ENCODE data around the gene DSCAML1.

Gene DSCAML1

DNA sequence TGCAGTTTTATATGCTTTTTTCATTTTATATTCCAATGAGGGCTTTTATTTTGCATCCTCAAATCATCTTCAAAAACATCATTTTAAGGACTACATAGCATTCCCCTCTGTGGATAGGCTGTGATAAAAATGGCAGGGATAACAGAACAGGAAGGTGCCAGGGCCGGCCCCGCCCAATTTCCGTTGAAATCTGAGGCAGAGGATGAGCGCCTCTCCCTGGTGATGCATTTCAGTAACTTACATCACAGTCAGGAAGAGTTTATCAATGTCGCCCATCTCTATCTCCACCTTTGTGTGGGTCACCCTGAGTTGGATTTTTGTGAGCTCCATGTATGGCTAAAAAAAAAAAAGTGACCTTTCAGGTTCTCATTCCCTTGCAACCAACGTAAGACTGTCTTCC is 201.6 kb downstream of the DSCAML1 start:
- Mint-ChIP-seq H3K9me3 (no peaks in the 10 kb centered on the region), H3K36me3 (no peaks in the 10 kb centered on the region), H3K27ac (no peak overlapping the region), H3K27me3 (peaks cover 15% of the 10 kb centered on the region), H3K4me3 (no peak overlapping the region), H3K4me1 (no peaks in the 10 kb centered on the region)

- H3K4me1 Mint-ChIP-seq, result no peaks in the 10 kb centered on the region
- no peak overlapping the region for H3K4me3 Mint-ChIP-seq
- peaks cover 11% of the 10 kb centered on the region for H3K27me3 Mint-ChIP-seq
- no peak overlapping the region for H3K27ac Mint-ChIP-seq
- no peaks in the 10 kb centered on the region for H3K36me3 Mint-ChIP-seq
- no peaks in the 10 kb centered on the region for H3K9me3 Mint-ChIP-seq
Measured at GRCh38 chr11:117594721-117595120, 202.3 kb downstream of the DSCAML1 start.

- H3K36me3 Mint-ChIP-seq, result no peaks in the 10 kb centered on the region
- no peaks in the 10 kb centered on the region for H3K9me3 Mint-ChIP-seq
- no peak overlapping the region for H3K4me3 Mint-ChIP-seq
- no peak overlapping the region for H3K27ac Mint-ChIP-seq
- no peaks in the 10 kb centered on the region for H3K4me1 Mint-ChIP-seq
- H3K27me3 Mint-ChIP-seq, result peaks cover 7% of the 10 kb centered on the region
Measured at GRCh38 chr11:117593065-117593464, 204.0 kb downstream of the DSCAML1 start.

GRCh38 chr11:117591316-117592039 is 205.5 kb downstream of the DSCAML1 start:
- no peaks in the 10 kb centered on the region for H3K9me3 Mint-ChIP-seq
- no peak overlapping the region for H3K4me3 Mint-ChIP-seq
- no peaks in the 10 kb centered on the region for H3K36me3 Mint-ChIP-seq
- H3K4me1 Mint-ChIP-seq, result no peaks in the 10 kb centered on the region
- H3K27me3 Mint-ChIP-seq, result peaks cover 6% of the 10 kb centered on the region
- no peak overlapping the region for H3K27ac Mint-ChIP-seq

GRCh38 chr11:117589063-117589462 is 208.0 kb downstream of the DSCAML1 start:
- Mint-ChIP-seq H3K9me3 (no peaks in the 10 kb centered on the region), H3K36me3 (no peaks in the 10 kb centered on the region), H3K4me1 (no peaks in the 10 kb centered on the region), H3K4me3 (no peak overlapping the region), H3K27ac (no peak overlapping the region), H3K27me3 (peaks cover 1% of the 10 kb centered on the region)

DNA sequence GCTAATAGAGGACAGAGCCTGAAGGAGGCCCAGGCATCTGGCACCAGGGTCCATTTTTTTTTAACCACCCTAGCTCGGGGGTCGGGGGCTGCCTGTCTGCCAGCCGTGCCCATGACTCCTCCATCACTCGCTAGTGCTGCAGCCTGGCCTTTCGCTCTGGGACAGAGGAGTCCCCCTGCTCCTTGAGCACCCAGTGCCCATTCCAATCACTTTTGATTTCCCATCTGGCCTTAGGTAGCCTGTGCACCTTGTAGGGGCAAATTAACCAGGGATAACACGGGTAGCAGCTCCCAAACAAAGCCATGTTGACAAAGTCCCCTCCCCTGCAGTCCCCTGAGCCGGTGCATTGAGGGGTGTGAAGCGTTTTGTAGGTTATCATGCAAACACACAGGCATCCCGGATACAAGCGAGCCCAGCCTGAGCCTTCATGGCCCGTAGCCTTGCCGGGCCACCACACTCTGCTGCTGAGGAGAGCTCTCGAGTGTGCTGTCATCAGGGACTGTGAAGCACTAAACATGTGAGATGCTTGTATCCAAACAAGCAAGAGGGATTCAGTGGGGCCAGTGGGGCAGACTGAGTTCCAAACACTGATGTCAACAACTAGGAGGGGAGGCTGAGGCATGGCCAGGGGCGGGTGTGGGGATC is 208.7 kb downstream of the DSCAML1 start:
- Mint-ChIP-seq H3K27ac (no peak overlapping the region), H3K27me3 (peaks cover 2% of the 10 kb centered on the region), H3K36me3 (no peaks in the 10 kb centered on the region), H3K4me3 (no peak overlapping the region), H3K9me3 (no peaks in the 10 kb centered on the region), H3K4me1 (no peaks in the 10 kb centered on the region)

GRCh38 chr11:117587416-117587815 is 209.6 kb downstream of the DSCAML1 start:
- no peaks in the 10 kb centered on the region for H3K4me1 Mint-ChIP-seq
- H3K9me3 Mint-ChIP-seq, result no peaks in the 10 kb centered on the region
- H3K27ac Mint-ChIP-seq, result no peak overlapping the region
- peaks cover 3% of the 10 kb centered on the region for H3K27me3 Mint-ChIP-seq
- H3K4me3 Mint-ChIP-seq, result no peak overlapping the region
- no peaks in the 10 kb centered on the region for H3K36me3 Mint-ChIP-seq

DNA sequence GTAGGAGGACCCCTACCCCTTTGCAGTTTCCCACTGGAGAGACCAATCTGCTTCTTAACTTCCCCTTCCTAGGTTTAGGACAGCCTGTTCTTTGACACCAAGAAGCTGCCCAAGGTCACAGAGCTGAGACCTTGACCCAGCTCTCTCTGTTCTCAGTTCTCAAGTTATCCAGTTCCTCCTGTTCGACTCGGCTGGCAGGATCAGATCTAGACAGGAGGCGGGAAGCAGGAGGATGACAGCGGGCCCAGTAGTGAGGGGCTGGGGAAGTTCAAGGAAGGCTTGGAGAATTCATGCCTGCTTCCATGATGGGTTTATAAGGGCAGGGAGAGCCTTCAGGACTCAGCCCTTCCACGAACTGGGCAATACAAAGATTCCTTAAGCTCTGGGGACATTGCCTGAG is 210.6 kb downstream of the DSCAML1 start:
- H3K27me3 Mint-ChIP-seq, result peaks cover 3% of the 10 kb centered on the region

DNA sequence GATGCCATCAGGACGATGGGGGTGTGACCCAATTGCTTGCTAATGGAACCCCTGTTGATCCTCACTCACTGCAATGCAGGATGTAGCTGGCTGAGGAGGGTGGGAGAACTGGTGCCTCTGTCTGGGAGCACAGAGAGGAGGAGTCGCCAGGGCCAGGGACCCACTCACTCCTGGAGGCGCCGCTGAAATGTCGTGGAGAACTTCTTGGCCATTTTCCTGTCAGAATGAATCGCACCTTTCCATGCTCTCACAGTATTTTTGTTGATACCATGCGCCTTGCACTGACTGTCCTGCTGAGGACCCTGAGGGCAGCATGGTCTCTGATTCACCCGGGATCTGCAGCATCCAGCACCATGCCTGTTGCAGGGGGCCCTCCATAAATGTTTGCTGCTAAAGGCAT is 211.4 kb downstream of the DSCAML1 start:
- H3K9me3 Mint-ChIP-seq, result no peaks in the 10 kb centered on the region
- peaks cover 3% of the 10 kb centered on the region for H3K27me3 Mint-ChIP-seq
- no peak overlapping the region for H3K4me3 Mint-ChIP-seq
- H3K36me3 Mint-ChIP-seq, result no peaks in the 10 kb centered on the region
- no peaks in the 10 kb centered on the region for H3K4me1 Mint-ChIP-seq
- no peak overlapping the region for H3K27ac Mint-ChIP-seq

More for the DNA sequence above, 210.6 kb downstream of the DSCAML1 start:
- no peaks in the 10 kb centered on the region for H3K9me3 Mint-ChIP-seq
- H3K4me3 Mint-ChIP-seq, result no peak overlapping the region
- no peak overlapping the region for H3K27ac Mint-ChIP-seq
- H3K4me1 Mint-ChIP-seq, result no peaks in the 10 kb centered on the region
- H3K36me3 Mint-ChIP-seq, result no peaks in the 10 kb centered on the region

DNA sequence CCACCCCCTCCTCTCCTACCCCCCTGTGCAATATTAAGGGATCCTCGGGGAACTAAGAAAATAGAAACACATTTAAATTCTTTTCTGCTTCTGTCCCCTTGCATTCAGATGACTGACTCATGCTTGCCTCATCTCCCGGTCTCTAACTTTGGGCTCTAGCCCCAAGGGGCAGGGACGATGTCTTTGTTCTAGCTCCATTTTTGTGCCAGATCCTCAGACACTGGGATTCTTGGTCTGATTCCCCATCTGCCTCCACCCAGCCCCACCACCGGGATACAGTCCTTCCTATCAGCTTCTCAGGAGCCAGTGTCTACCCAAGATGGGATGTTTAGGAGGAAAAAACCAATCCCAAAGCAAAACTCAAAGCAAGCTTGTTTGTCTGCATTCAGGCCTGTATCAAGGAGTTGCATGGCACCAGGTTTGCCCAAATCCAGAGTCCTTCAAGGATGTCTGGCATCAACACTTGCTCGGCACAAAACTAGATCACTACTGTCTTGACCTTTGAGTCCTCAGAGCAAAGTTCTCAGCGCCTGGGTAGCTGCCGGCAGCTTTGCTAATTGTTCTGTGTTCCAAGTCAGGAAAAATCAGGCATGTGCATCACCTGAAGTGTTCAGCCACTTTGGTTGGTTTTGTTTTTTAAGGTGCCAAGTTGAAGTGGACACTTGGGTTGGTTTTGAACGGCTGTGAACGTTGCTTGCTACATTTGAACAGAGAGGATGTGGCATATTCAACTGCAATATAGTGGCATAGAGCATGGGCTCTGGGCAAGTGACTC is 212.8 kb downstream of the DSCAML1 start:
- no peak overlapping the region for H3K27ac Mint-ChIP-seq
- no peaks in the 10 kb centered on the region for H3K4me1 Mint-ChIP-seq
- H3K4me3 Mint-ChIP-seq, result no peak overlapping the region
- H3K9me3 Mint-ChIP-seq, result no peaks in the 10 kb centered on the region
- H3K27me3 Mint-ChIP-seq, result peaks cover 3% of the 10 kb centered on the region
- no peaks in the 10 kb centered on the region for H3K36me3 Mint-ChIP-seq

- Mint-ChIP-seq H3K4me1 (no peaks in the 10 kb centered on the region), H3K27ac (no peak overlapping the region), H3K4me3 (no peak overlapping the region), H3K27me3 (peaks cover 3% of the 10 kb centered on the region), H3K9me3 (no peaks in the 10 kb centered on the region), H3K36me3 (no peaks in the 10 kb centered on the region)
Measured at GRCh38 chr11:117583063-117583801, 213.8 kb downstream of the DSCAML1 start.

GRCh38 chr11:117582433-117582832 is 214.6 kb downstream of the DSCAML1 start:
- H3K4me1 Mint-ChIP-seq, result no peaks in the 10 kb centered on the region

GRCh38 chr11:117580866-117581265 is 216.2 kb downstream of the DSCAML1 start:
- H3K27ac Mint-ChIP-seq, result no peak overlapping the region
- peaks cover 2% of the 10 kb centered on the region for H3K27me3 Mint-ChIP-seq
- no peaks in the 10 kb centered on the region for H3K36me3 Mint-ChIP-seq
- H3K4me3 Mint-ChIP-seq, result no peak overlapping the region
- H3K9me3 Mint-ChIP-seq, result no peaks in the 10 kb centered on the region
- H3K4me1 Mint-ChIP-seq, result no peaks in the 10 kb centered on the region

More at GRCh38 chr11:117582433-117582832, 214.6 kb downstream of the DSCAML1 start:
- H3K4me3 Mint-ChIP-seq, result no peak overlapping the region
- peaks cover 3% of the 10 kb centered on the region for H3K27me3 Mint-ChIP-seq
- H3K9me3 Mint-ChIP-seq, result no peaks in the 10 kb centered on the region
- H3K27ac Mint-ChIP-seq, result no peak overlapping the region
- no peaks in the 10 kb centered on the region for H3K36me3 Mint-ChIP-seq

GRCh38 chr11:117579161-117579560 is 217.9 kb downstream of the DSCAML1 start:
- Mint-ChIP-seq H3K36me3 (no peaks in the 10 kb centered on the region), H3K27ac (no peak overlapping the region), H3K27me3 (peaks cover 2% of the 10 kb centered on the region), H3K4me1 (no peaks in the 10 kb centered on the region), H3K4me3 (no peak overlapping the region), H3K9me3 (no peaks in the 10 kb centered on the region)

DNA sequence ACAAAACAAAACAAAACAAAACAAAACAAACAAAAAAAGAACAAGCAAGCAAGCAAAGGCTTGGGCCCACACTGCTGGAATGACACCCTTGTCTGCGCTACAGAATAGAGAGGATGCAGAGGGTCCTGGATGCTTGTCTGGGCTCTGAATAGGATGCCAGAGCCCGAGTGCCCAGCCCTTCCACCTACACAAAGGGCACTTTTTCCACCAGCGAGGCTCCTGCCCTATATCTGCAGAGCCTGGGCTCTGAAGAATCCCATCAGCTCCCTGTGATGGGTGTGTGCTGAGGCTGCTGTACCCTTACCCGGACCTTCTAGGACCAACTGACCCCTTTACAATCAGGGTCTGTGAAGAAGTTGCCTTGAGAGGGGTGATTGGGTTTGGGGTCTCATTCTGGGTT is 221.2 kb downstream of the DSCAML1 start:
- Mint-ChIP-seq H3K36me3 (no peaks in the 10 kb centered on the region), H3K9me3 (no peaks in the 10 kb centered on the region), H3K27me3 (no peaks in the 10 kb centered on the region), H3K27ac (no peak overlapping the region), H3K4me1 (no peaks in the 10 kb centered on the region), H3K4me3 (no peak overlapping the region)

Data from activated naive CD4-positive, alpha-beta T cell treated with anti-CD3 and anti-CD28 coated beads, Interleukin-2, amount 50 U/mL, for 24 hours (primary cell).